Urothelium cell line (cell line): ENCODE results near the gene TXN2.

Experiments
- DNase-seq: peaks from one replicate; pipeline ENCODE4 v3.0.0; 2011; ENCODE audit warnings: low spot score, mixed read lengths
- FAIRE-seq: peaks from 2 replicates; lab custom pipeline; 2011; peaks lifted over from hg19 to GRCh38; lab: Jason Lieb, UNC

The TXN2 gene

DNA sequence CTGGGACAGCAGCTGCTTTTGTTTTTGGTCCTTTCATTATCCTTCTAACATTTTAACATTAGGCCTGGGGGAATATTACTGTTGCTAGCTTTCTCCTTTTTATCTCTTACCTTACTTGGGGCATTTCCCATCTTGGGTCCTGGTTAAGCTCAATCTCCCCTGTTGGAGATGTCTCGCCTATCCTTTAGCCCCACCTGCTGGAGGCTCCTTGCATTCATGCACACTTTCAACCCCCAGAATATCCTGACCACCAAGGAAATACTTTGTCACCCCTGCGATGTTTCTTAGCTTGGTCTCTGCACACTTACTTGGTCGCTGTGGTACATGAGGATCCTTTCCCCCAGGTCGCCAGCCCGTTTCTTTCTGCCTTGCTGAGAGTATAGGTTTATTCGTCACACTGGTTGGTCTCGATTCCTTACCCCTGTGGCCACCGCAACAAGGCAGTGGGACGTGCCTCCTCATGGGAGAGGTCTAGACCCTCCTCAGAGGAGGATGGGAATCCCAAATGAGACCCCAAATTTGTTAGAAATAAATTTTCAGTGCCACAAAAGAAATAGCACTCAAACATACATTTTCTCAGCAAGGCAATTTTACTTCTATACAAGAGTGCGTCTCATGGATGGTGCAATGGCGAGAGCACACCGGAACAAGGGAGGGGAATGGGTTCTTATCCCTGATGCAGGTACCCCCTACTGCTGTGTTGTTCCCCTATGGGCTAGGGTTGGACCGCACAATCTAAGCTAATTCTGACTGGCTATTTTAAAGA is 5.4 kb upstream of the TXN2 start:
- DNase-seq (peak; percentile 47), FAIRE-seq (peak; percentile 86)

GRCh38 chr22:36480941-36481392 is 473 bp downstream of the TXN2 start:
- FAIRE-seq = no peak
- DNase-seq = no peak

DNA sequence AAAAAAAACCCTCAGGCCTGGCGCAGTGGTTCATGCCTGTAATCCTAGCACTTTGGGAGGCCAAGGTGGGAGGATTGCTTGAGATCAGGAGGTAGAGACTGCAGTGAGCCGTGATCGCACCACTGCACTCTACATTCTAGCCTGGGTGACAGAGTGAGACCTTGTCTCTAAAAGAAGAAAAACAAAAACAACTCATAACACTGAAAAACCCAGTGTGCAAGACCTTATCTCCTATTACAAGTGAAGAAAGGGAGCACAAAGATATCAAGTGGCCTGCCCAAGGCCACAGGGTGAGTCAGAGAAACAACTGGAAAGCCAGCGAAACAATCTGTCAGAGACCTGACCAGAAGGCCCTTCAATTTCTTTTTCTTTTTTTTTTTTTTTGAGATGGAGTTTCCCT is 2.5 kb downstream of the TXN2 start:
- DNase-seq (no peak), FAIRE-seq (no peak)

DNA sequence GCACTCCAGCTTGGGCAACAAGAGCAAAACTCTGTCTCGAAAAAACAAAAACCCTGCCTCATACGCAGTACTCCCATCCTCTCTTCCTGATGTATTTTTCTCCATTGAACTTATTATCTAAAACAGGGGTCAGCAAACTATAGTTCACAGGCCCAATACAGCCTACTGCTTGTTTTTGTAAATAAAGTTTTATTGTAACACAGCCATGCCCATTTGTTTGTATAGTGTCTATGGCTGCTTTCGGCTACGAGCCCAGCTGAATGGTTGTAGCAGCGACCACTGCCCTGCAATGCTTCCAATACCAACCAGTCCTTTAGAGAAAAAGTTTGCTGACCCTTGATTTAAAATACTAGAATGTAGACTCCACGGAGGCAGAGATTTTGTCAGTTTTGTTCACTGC is 6.1 kb downstream of the TXN2 start:
- no peak for DNase-seq
- FAIRE-seq = no peak

- FAIRE-seq = no peak
Measured at GRCh38 chr22:36472689-36473088, 8.8 kb downstream of the TXN2 start.

GRCh38 chr22:36471341-36471821 is 10.1 kb downstream of the TXN2 start:
- FAIRE-seq (peak; percentile 52), DNase-seq (no peak)

More at GRCh38 chr22:36472689-36473088, 8.8 kb downstream of the TXN2 start:
- no peak for DNase-seq

GRCh38 chr22:36470994-36471331 is 10.5 kb downstream of the TXN2 start:
- no peak for FAIRE-seq

DNA sequence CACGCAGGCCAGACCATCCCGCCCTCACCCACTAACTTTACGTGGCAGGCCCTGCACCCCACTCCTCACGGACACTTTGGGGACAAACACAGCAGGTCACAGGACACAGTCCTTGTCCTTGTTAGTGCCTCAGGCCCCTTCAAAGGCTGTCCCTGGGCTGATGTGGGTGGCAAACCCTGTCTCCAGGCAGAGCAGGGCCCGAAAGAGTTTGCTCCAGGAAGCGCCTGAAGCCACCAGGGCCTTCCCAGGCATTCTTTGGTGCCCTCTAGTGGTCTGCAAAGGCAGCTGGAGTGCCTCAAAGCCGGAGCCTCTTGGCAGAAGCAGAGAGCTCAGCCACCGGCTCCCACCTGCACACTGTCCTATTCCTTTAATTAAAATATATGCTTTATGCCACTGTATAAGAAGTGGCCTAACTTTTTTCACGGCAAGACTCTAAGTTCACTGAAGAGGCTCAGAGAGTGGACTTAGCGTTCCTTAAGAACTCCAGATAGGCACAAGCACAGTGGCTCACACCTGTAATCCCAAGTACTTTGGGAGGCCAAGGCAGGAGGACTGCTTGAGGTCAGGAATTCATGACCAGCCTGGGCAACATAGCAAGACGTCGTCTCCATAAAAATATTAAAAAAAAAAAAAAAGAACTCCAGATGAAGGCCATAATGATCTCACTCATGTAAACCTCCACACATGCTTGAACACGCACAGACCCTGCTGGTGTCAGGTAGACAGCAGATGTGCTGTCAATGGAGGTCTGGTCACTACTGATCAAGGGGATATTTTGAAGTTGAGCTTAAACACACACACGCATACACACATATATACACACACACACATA is 11.1 kb downstream of the TXN2 start:
- DNase-seq = peak; percentile 85
- peak; percentile 96 for FAIRE-seq

More at GRCh38 chr22:36470994-36471331, 10.5 kb downstream of the TXN2 start:
- DNase-seq = no peak

DNA sequence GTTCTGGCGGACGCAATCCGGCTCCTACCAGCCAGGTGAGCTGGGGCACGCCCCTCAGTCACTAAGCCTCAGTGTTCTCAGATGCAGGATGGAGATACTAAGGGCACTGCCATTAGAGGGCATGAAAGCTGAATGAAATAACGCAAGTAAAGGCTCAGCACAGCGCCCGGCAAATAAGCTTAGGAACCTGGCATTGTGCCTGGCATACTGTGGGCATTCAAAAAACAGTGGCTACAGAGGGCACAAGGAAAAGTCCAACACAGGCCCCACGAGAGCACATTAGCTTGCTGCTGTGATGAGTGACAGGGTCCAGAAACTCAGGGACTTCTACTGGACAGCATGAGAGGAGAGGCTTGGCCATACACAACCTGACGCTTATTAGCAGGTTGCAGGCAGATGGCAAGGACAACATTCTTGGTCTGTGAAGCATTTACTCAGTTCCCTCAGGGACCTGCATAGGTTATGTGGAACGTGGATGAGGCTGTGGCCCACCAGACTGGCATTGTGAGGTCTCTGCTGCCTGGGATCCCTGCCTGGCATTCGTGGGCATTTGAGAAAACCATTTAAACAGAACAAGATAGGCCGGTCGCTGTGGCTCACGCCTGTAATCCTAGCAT is 12.2 kb downstream of the TXN2 start:
- peak; percentile 55 for FAIRE-seq
- DNase-seq = no peak

DNA sequence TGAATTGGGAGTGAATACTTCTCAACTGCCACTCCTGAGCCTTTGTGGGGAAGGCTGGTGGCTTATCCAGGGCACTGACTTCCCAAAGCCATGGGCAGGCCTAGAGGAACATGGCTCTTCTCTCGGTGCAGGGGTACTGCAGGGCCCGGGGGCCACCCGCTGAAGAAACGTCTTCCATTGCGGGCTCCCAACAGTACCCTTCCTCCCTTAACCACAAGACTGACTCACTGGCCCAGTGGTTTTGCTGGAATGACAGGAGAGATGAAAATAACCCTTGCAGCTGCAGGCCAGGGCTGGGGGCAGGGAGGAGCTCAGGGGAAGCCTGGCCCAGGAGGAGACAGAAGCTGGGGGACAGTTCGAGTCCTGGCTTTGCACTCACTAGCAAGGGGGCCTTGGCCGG is 13.5 kb downstream of the TXN2 start:
- DNase-seq (peak; percentile 93), FAIRE-seq (peak; percentile 92)

- peak; percentile 80 for DNase-seq
- FAIRE-seq = no peak
Measured at GRCh38 chr22:36467042-36467810, 14.2 kb downstream of the TXN2 start.

GRCh38 chr22:36466258-36466657 is 15.2 kb downstream of the TXN2 start:
- FAIRE-seq (no peak), DNase-seq (no peak)

DNA sequence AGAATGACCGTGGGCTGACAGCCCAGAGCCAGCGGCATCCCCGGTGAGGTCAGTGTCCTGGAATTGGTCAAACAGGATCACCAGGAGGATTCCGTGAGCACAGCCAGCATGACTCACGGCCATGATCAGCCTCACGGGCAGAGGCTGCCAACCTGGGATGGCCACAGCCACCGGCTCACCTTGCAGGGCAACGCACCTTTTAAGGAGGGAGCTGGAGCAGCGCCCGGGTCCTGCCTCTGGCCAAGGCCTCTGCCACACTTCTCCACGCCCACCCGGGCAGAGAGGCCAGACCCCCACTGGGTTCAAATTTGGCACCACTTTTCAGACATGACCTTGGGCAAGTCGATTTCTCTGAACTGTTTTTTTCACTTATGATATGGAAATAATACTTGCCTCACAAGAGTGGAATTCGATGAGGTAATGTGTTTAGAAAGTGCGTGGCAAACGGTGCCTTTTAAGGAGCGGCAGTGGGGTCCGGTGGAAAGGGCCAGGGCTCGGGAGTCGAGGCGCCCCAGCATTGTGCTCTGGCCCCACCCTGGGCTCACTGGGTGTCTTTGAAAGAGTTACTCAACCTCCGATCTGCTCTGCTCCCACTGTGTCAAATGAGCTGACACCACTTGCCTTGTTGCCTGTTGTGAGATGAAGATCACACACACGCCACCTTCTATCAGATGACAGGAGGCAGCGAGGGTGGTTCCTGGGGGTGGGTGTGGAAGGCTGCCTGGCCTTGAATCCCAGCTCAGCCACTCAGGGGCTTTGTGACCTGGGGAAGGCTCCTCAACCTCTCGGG is 16.0 kb downstream of the TXN2 start:
- peak; percentile 91 for DNase-seq
- peak; percentile 98 for FAIRE-seq

DNA sequence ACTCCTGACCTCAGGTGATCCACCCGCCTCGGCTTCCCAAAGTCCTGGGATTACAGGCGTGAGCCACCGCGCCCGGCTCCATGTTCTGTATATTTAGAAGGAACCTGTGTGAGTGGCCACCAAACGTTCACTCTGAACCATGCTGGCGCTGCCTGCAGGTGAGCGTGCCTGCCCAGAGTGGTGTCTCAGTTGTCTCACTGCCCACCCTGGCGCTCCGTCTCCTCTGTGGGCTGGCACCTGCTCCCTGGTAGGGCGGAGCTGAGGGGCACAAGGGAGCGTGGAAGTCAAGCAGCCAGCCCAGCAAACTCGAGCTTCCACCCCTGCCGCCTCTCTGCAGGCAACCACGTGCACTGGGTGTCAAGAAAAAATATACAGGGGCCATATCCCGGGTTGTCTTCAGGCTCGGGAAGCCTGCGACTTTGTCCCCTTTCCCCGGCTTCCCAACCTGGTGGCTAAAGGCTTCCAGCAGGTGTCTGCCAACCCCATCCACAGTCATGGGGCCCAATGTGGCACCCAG is 16.7 kb downstream of the TXN2 start:
- no peak for FAIRE-seq
- DNase-seq = no peak

DNA sequence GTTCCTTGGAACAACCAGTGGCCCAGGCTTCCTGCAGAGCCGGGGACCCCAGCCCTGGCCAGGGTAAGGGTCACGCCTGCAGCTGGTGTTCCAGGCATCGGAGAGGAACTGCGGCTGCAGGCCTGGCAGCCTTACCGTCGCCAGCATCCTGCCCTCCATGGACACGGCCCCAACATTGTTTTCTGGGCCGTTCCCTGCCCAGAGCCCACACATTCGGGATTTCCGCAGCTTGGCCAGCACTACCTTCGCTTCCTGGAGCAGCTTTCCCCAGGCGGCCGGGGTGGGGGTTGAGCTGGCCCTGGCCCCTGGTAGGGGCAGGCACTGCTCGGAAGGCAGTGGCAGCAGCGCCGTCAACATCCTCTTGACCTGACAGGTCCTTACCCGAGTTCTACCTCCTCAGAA is 17.7 kb downstream of the TXN2 start:
- DNase-seq = no peak
- FAIRE-seq = no peak

DNA sequence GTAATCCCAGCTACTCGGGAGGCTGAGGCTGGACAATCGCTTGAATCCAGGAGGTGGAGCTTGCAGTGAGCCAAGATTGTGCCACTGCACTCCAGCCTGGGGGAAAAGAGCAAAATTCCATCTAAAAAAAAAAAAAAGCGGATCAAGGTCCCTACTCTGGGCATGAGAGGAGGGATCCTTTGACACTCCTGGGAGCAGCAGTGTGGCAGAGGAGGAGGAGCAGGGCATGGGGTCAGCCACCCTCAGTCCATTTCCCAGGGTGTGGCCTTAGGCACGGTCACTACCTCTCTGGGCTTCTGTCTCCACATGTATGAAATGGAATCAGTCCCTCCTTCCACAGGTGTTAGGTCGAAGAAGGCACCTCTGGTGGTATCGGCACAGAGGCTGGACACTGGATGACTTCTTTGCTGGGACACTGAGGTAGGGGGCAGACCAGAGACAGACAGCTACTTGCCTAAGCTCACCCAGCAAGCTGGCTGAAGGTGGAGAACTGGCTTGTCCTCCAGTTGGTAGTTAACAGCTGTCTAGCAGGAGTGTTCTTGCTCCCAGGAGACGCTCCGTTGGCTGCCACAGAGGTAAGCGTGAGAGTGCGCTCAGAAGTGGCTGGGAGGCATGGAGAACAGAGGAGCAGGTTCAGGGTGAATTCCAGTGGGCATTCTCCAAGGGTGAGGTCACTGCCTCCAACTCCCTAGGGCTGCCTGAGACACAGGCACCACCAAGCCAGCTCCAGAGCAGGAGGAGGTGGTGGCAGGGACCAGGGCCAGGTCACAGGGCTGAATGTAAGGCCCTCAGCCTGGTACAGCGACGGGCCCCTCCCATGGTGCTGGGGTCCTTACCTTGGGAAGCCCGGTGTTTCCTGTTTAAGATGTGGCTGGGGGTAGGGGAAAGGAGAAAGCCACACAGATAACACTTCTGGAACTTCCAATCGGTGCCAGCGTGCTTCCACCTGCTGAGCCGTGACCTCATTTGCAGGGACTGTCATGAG is 19.5 kb downstream of the TXN2 start:
- FAIRE-seq (peak; percentile 97), DNase-seq (peak; percentile 89)

- DNase-seq (no peak), FAIRE-seq (no peak)
Measured at GRCh38 chr22:36460202-36460601, 21.2 kb downstream of the TXN2 start.

GRCh38 chr22:36457688-36458450 is 23.6 kb downstream of the TXN2 start:
- DNase-seq (no peak), FAIRE-seq (no peak)
